K562 (cell line): ENCODE data around the gene NOLC1.
A peak's percentile ranks its signal among the peaks of the same experiment; 100 is the strongest.

Source experiments
- CTCF ChIP-seq, 3 experiments: IDR thresholded peaks in 2 of 3; conservative IDR thresholded peaks in 1 of 3; 2 replicates each; pipeline ENCODE4 v1.5.1; 2011 to 2012; ENCODE audit warnings: low read length in 3 of 3, mild to moderate bottlenecking in 3 of 3, control low read depth in 2 of 3, improper control_type of control experiment in 1 of 3, inconsistent platforms in 1 of 3, low read depth in 1 of 3, mixed read lengths in 1 of 3, moderate library complexity in 1 of 3; ENCODE audit not compliant: insufficient read depth in 2 of 3
- GTF2F1 ChIP-seq: IDR thresholded peaks from 2 replicates; pipeline ENCODE4 v1.6.1; 2011; ENCODE audit warnings: low read depth, low read length, improper control_type of control experiment
- SRF ChIP-seq, 2 experiments: fragments of 250-450, 450-650 bp in 1 of 2; sonication (Bioruptor Pico) in 1 of 2; sonication (generic) in 1 of 2; formaldehyde crosslinking; IDR thresholded peaks; 2 replicates each; pipeline versions ENCODE4 v1.5.0 to v1.5.1; 2020 to 2022; ENCODE audit warnings: mild to moderate bottlenecking in 1 of 2, missing genetic modification reagents in 1 of 2
- SRSF3 ChIP-seq: fragments of 200-400 bp; formaldehyde crosslinking; IDR thresholded peaks from 2 replicates; pipeline ENCODE4 v1.6.1; 2016; ENCODE audit warnings: mild to moderate bottlenecking, low read length, moderate library complexity; ENCODE audit not compliant: insufficient read depth
- TARDBP ChIP-seq: fragments of 450-650 bp; IDR thresholded peaks from 2 replicates; pipeline ENCODE4 v1.6.1; 2016
- TFE3 ChIP-seq: fragments of 450-650 bp; formaldehyde crosslinking; IDR thresholded peaks from 2 replicates; pipeline ENCODE4 v1.4.0; 2020; ENCODE audit warnings: mild to moderate bottlenecking, mixed read lengths
- ZNF24 ChIP-seq: fragments of 450-650 bp; IDR thresholded peaks from 2 replicates; pipeline ENCODE4 v1.6.1; 2016
- ZNF263 ChIP-seq: sonication (generic); formaldehyde crosslinking; IDR thresholded peaks from 2 replicates; pipeline ENCODE4 v1.8.0; 2022; ENCODE audit warnings: mild to moderate bottlenecking, missing genetic modification reagents, borderline replicate concordance

GRCh38 chr10:102117391-102118159 lies 34.6 kb upstream of the NOLC1 start:
- TF ChIP-seq TARDBP = no peak
- no peak for TF ChIP-seq GTF2F1
- peak; percentile 42 to 53 (median 45); a peak in 4 of 6 replicates for TF ChIP-seq CTCF (IDR thresholded peaks at IDR 0.05 in 2 of 3, conservative IDR thresholded peaks at IDR 0.05 in 1 of 3; ENCODE audit: insufficient read depth in 2 of 3, low read depth in 1 of 3, low read length in 3 of 3)
- no peak for TF ChIP-seq SRSF3
- no peak for TF ChIP-seq SRF (CRISPR knock-in tag; IDR thresholded peaks at IDR 0.05)
- TF ChIP-seq ZNF24 = no peak
- no peak for TF ChIP-seq TFE3 (CRISPR knock-in tag)
- TF ChIP-seq ZNF263 (CRISPR knock-in tag) = 0 out of 2 replicates have a peak, but pooled peaks have one; percentile 7
